ENCODE measurements around the gene RHBDD3.
"Not testable (repeated sequence)": the region's sequence is repeated elsewhere in the genome, so short reads cannot be mapped to it uniquely, and the experiment has no call there.

RHBDD3 gene

GRCh38 chr22:29251265-29251664 lies 16.5 kb downstream of the RHBDD3 start:
- in situ Hi-C loops (cut with MboI; ENCODE audit: low pct_unique_long_range_greater_than_20kb, low sequenced_read_pairs, unreplicated experiment) = no loop called here
- no peak for TF ChIP-seq CTCF (IDR thresholded peaks at IDR 0.05; ENCODE audit: extremely low read depth, insufficient read depth, missing control alignments)
- DNase-seq (ENCODE audit: low spot score) = no peak

- in situ Hi-C loops (cut with MboI; ENCODE audit: low pct_unique_long_range_greater_than_20kb, low sequenced_read_pairs, unreplicated experiment) = loop anchor here (25.0 kb wide), 1 partner anchor 211 kb away; no protein-coding TSS in a partner anchor
Observed at GRCh38 chr22:29247891-29248290, 19.9 kb downstream of the RHBDD3 start.

GRCh38 chr22:29245626-29246385 lies 22.0 kb downstream of the RHBDD3 start:
- peak; percentile 99 for TF ChIP-seq CTCF (IDR thresholded peaks at IDR 0.05; ENCODE audit: extremely low read depth, insufficient read depth, missing control alignments)
- in situ Hi-C loops (cut with MboI; ENCODE audit: low pct_unique_long_range_greater_than_20kb, low sequenced_read_pairs, unreplicated experiment) = loop anchor here (25.0 kb wide), 1 partner anchor 209 kb away; no protein-coding TSS in a partner anchor
- DNase-seq (ENCODE audit: low spot score) = peak; percentile 85

More at GRCh38 chr22:29247891-29248290, 19.9 kb downstream of the RHBDD3 start:
- not testable (repeated sequence) for DNase-seq (ENCODE audit: low spot score)

GRCh38 chr22:29244785-29245625 lies 22.8 kb downstream of the RHBDD3 start:
- in situ Hi-C loops (cut with MboI; ENCODE audit: low pct_unique_long_range_greater_than_20kb, low sequenced_read_pairs, unreplicated experiment) = loop anchor here (25.0 kb wide), 1 partner anchor 208 kb away; no protein-coding TSS in a partner anchor
- no peak for TF ChIP-seq CTCF (IDR thresholded peaks at IDR 0.05; ENCODE audit: extremely low read depth, insufficient read depth, missing control alignments)
- DNase-seq (ENCODE audit: low spot score) = no peak

- no peak for TF ChIP-seq CTCF (IDR thresholded peaks at IDR 0.05; ENCODE audit: extremely low read depth, insufficient read depth, missing control alignments)
- in situ Hi-C loops (cut with MboI; ENCODE audit: low pct_unique_long_range_greater_than_20kb, low sequenced_read_pairs, unreplicated experiment) = loop anchor here (25.0 kb wide), 1 partner anchor 207 kb away; no protein-coding TSS in a partner anchor
- DNase-seq (ENCODE audit: low spot score) = no peak
Observed at GRCh38 chr22:29243874-29244446, 23.8 kb downstream of the RHBDD3 start.

GRCh38 chr22:29240481-29240880 lies 27.3 kb downstream of the RHBDD3 start:
- in situ Hi-C loops (cut with MboI; ENCODE audit: low pct_unique_long_range_greater_than_20kb, low sequenced_read_pairs, unreplicated experiment) = loop anchor here (25.0 kb wide), 1 partner anchor 203 kb away; no protein-coding TSS in a partner anchor
- not testable (repeated sequence) for DNase-seq (ENCODE audit: low spot score)

GRCh38 chr22:29233277-29233877 lies 34.4 kb downstream of the RHBDD3 start:
- no peak for DNase-seq (ENCODE audit: low spot score)
- in situ Hi-C loops (cut with MboI; ENCODE audit: low pct_unique_long_range_greater_than_20kb, low sequenced_read_pairs, unreplicated experiment) = loop anchor here (25.0 kb wide), 1 partner anchor 196 kb away; no protein-coding TSS in a partner anchor
- TF ChIP-seq CTCF (IDR thresholded peaks at IDR 0.05; ENCODE audit: extremely low read depth, insufficient read depth, missing control alignments) = no peak
